SH-SY5Y (cell line): ENCODE results near the gene USP46.

Experiments
- GATA2 ChIP-seq: IDR thresholded peaks from 2 replicates; pipeline ENCODE4 v1.6.1; 2011; ENCODE audit warnings: mild to moderate bottlenecking, low read depth, low read length
- GATA3 ChIP-seq: IDR thresholded peaks from 2 replicates; pipeline ENCODE4 v1.6.1; 2011; ENCODE audit warnings: low read depth, mild to moderate bottlenecking, low read length, moderate library complexity

DNA sequence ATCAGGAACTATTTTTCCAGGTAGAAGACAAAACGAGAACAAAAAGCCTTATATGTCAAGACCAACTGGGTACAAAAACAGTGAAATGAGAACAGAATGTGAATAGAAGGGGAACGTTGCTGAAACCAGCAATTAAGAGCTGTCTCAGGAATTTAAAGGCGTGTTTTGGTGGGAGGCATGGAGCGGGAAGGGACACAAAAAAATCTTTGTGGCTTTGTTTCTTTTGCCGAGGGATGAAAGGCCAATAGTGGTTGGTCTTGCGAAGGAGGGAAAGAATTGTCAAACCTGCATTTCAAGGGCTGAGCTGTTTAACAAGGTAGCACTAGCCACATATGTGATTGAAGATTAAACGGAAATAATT lies 103.8 kb downstream of the USP46 start:
- TF ChIP-seq GATA2: no peak
- TF ChIP-seq GATA3: no peak
